Measurements from ENCODE around the gene CRTAP.
"Not testable (repeated sequence)": the region's sequence is repeated elsewhere in the genome, so short reads cannot be mapped to it uniquely, and the experiment has no call there.

Gene CRTAP

DNA sequence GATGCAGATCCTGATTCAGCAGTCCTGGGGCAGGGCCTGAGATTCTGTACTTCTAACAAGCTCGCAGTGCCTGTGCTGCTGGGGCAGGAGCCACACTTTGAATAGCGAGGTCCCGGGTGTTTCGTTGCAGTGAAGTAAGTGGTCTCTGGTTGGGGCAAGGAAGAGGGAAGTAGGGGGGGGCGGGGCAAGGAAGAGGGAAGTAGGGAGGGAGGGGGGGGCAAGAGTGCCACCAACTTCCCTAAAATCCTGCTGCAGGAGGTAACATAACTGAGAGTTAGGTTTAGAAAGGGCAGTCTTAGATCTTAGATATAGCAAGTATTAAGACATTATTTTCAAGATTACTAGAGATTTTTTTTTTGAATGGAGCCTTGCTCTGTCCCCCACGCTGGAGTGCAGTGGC is 35.5 kb downstream of the CRTAP start:
- TF ChIP-seq, protein P1, sequence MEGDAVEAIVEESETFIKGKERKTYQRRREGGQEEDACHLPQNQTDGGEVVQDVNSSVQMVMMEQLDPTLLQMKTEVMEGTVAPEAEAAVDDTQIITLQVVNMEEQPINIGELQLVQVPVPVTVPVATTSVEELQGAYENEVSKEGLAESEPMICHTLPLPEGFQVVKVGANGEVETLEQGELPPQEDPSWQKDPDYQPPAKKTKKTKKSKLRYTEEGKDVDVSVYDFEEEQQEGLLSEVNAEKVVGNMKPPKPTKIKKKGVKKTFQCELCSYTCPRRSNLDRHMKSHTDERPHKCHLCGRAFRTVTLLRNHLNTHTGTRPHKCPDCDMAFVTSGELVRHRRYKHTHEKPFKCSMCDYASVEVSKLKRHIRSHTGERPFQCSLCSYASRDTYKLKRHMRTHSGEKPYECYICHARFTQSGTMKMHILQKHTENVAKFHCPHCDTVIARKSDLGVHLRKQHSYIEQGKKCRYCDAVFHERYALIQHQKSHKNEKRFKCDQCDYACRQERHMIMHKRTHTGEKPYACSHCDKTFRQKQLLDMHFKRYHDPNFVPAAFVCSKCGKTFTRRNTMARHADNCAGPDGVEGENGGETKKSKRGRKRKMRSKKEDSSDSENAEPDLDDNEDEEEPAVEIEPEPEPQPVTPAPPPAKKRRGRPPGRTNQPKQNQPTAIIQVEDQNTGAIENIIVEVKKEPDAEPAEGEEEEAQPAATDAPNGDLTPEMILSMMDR (IDR thresholded peaks at IDR 0.05; ENCODE audit: control insufficient read depth, extremely low read depth, insufficient read depth) = no peak
- H3K4me3 ChIP-seq (ENCODE audit: low read depth, low read length) = no peak overlapping the region
- no peak for DNase-seq (ENCODE audit: low read depth)

DNA sequence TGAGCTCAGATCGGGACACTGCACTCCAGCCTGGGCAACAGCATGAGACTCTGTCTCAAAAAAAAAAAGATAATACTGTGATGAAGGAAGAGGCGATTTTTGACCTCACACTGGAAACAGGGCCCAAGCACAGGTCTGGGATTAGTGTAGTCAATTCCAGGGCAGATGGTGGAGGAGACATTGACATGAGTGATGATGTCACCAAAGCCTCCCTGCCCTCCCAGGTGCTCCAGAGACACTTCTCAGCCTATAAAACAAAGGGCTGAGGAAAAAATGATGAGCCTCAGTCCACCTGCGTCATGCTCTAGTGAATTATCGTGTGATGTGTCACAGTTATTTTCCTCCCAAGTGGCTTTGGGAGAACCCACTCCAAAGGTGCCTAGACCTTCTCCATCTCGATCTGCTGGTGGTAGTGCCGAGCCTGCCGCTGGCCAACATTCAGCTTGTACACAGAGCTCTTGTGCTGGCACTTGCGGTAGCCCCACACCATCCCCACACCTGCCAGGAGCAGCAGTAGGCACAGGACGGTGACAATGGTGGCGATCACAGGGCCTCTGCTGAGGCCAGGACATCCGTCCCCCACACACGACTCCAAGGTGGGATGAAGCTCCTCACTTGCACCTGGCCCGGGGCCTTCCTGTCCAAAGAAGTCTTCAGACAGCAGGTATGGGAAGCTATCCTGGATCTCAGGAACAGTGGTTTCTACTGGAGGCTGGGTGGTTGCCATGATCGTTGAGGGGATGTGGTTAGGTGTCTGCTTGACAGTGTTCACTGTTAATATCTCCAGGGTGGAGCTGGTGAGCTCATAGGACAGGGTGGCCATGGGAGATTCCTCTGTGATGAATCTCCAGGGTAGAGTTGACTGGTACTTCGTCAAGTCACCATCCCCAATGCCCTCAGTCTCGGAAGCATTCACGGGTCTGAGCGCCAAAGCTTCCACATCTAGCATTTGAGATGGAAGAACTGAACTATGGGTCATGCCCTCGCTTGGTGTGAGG is 38.8 kb downstream of the CRTAP start:
- no peak for DNase-seq (ENCODE audit: low read depth)
- H3K4me3 ChIP-seq (ENCODE audit: low read depth, low read length) = no peak overlapping the region
- TF ChIP-seq, protein P1 (IDR thresholded peaks at IDR 0.05; ENCODE audit: control insufficient read depth, extremely low read depth, insufficient read depth) = no peak

- H3K4me3 ChIP-seq (ENCODE audit: low read depth, low read length) = no peak overlapping the region
- TF ChIP-seq, protein P1 (IDR thresholded peaks at IDR 0.05; ENCODE audit: control insufficient read depth, extremely low read depth, insufficient read depth) = no peak
- no peak for DNase-seq (ENCODE audit: low read depth)
These were observed 40.0 kb downstream of the CRTAP start for GRCh38 chr3:33153782-33154181.

DNA sequence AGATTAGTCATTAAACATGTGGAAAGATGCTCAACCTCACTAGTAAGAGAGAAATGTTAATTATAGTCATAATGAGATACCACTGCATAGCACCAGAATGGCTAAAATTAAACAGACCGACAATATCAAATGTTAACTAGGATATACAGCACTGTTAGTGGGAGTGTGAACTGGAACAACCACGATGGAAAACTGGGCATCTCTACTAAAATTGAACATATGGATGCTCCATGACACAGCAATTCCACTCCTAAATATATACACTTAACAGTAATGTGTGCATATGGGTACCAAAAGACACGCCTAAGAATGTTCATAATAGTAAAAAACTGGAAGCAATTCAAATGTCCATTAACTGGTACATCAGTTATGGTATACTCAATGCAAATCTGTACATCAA is 41.5 kb downstream of the CRTAP start:
- TF ChIP-seq, protein P1 (IDR thresholded peaks at IDR 0.05; ENCODE audit: control insufficient read depth, extremely low read depth, insufficient read depth) = no peak
- no peak for DNase-seq (ENCODE audit: low read depth)
- no peak overlapping the region for H3K4me3 ChIP-seq (ENCODE audit: low read depth, low read length)

DNA sequence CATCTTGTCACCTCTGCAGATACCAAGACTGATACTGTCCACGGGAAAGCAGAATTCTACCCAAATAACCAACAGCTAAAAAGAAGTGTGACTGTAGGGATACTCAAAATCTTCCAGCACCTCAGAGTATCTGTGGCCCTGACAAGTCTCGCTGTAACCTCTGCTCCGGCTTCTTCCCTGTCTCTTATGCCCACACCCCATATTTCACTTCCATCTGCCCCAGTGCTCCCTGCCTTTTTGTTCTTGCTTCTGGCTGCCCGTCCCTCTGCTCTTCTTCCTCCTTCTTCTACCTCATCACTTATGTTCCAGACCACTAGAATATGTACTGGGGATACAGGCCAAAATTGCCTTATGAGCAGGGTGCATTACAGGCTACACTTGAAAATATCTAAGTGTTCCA is 45.4 kb downstream of the CRTAP start:
- no peak for DNase-seq (ENCODE audit: low read depth)
- TF ChIP-seq, protein P1 (IDR thresholded peaks at IDR 0.05; ENCODE audit: control insufficient read depth, extremely low read depth, insufficient read depth) = no peak
- no peak overlapping the region for H3K4me3 ChIP-seq (ENCODE audit: low read depth, low read length)

DNA sequence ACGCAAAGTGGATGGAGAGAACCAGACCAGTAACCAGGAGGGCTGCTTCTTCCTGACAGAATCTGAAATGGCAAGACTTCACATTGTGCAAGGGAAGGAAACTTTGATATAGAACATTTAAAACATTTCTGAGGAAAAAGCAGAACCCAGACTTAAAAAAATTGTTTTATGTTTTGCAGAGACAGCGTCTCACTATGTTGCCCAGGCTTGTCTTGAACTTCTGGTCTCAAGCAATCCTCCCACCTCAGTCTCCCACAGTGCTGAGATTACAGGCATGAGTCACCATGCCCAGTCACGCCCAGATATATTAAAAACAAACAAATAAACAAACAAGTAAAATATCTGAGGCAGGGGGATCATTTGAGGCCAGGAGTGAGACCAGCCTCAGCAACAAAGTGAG is 46.2 kb downstream of the CRTAP start:
- TF ChIP-seq, protein P1 (IDR thresholded peaks at IDR 0.05; ENCODE audit: control insufficient read depth, extremely low read depth, insufficient read depth) = no peak
- H3K4me3 ChIP-seq (ENCODE audit: low read depth, low read length) = no peak overlapping the region

GRCh38 chr3:33162621-33163020 is 48.8 kb downstream of the CRTAP start:
- H3K4me3 ChIP-seq (ENCODE audit: low read depth, low read length); DNase-seq (ENCODE audit: low read depth): not testable (repeated sequence)

More for the DNA sequence above, 46.2 kb downstream of the CRTAP start:
- DNase-seq (ENCODE audit: low read depth) = no peak

All from LNCaP clone FGC (cell line).